ENCODE measurements around the gene PCSK1.

- TF ChIP-seq CTCF (IDR thresholded peaks at IDR 0.05) = no peak
- TF ChIP-seq REST (IDR thresholded peaks at IDR 0.05; ENCODE audit: insufficient read depth in 1 of 2, low read depth in 2 of 2, low read length in 1 of 2) = no peak
- TF ChIP-seq SIN3A (IDR thresholded peaks at IDR 0.05; ENCODE audit: borderline replicate concordance, insufficient read depth, low read depth, low read length) = no peak
Measured at GRCh38 chr5:96410013-96410412, 23.0 kb downstream of the PCSK1 start.

All from Panc1 (cell line).